ENCODE measurements around the gene ABHD8. TPM values are rescaled to one million over a fixed set of nuclear protein-coding genes. Genes with fewer than 3 reads are reported as not detected.
A peak's percentile ranks its signal among the peaks of the same experiment; 100 is the strongest.

ABHD8 gene
- polyA plus RNA-seq, 3 donors, result 11.3 to 14.9 (median 12.5) TPM

- Mint-ChIP-seq H3K27ac (peak overlapping the region; percentile 82 to 93 (median 88)), H3K4me3 (peak overlapping the region; percentile 87 to 90), H3K4me1 (peaks cover 22% of the 10 kb centered on the region), H3K27me3 (ENCODE audit: low read depth in 3 of 3) (peaks cover 0 to 5% (median 2%) of the 10 kb centered on the region in 3 donors), H3K36me3 (peaks cover 8 to 30% of the 10 kb centered on the region in 2 donors), H3K9me3 (peaks cover 0 to 3% (median 0%) of the 10 kb centered on the region in 7 donors)
- Histone ChIP-seq H3K79me2 (ENCODE audit: insufficient read depth, low read length) (peaks cover 17% of the 10 kb centered on the region), H3K36me3 (replicated peaks in 1 of 2; ENCODE audit: control insufficient read depth in 1 of 2, insufficient read depth in 2 of 2, low read length in 2 of 2) (peaks cover 15 to 16% of the 10 kb centered on the region in 2 donors), H3K4me2 (replicated peaks; ENCODE audit: extremely low read depth, low read length, poor library complexity, severe bottlenecking) (peak overlapping the region; percentile 93), H3K4me1 (ENCODE audit: control insufficient read depth in 1 of 2, insufficient read depth in 2 of 2, low read length in 2 of 2) (peaks cover 16 to 17% of the 10 kb centered on the region in 2 donors), H2AFZ (ENCODE audit: insufficient read depth, low read depth, low read length, poor library complexity, severe bottlenecking) (no peak overlapping the region), H3K4me3 (replicated peaks in 1 of 3; ENCODE audit: low read depth in 2 of 3, low read length in 3 of 3) (peak overlapping the region in 2 of 3 experiments; percentile 7 to 98), H3K27me3 (ENCODE audit: control insufficient read depth in 2 of 2, insufficient read depth in 2 of 2, low read length in 2 of 2) (no peaks in the 10 kb centered on the region), H3K9ac (ENCODE audit: insufficient read depth, low read length, poor library complexity, severe bottlenecking) (peak overlapping the region; percentile 24), H3K9me3 (replicated peaks in 1 of 2; ENCODE audit: control insufficient read depth in 1 of 2, insufficient read depth in 1 of 2, low read length in 2 of 2) (no peaks in the 10 kb centered on the region), H3K27ac (ENCODE audit: low read depth in 1 of 2, low read length in 2 of 2) (peak overlapping the region in 1 of 2 donors; percentile 64), H4K20me1 (ENCODE audit: insufficient read depth, low read length) (no peaks in the 10 kb centered on the region)
- no peak for DNase-seq
- no peak for TF ChIP-seq CTCF (IDR thresholded peaks at IDR 0.05)
- 0% methylated on average over 2 of the region's 12 CpGs for WGBS (ENCODE audit: insufficient coverage)
- intact Hi-C loops (cut with micrococcal nuclease), result loop anchor here in 1 of 2 donors (2.0 to 10.0 kb wide), 2 partner anchors 38 to 588 kb away; partner anchors contain the start of genes MRPL34 and RPL18A
Measured at GRCh38 chr19:17266589-17266974, 36.6 kb downstream of the ABHD8 start.

- intact Hi-C loops (cut with micrococcal nuclease), result loop anchor here in 1 of 2 donors (2.0 to 10.0 kb wide), 2 partner anchors 39 to 589 kb away; partner anchors contain the start of genes MRPL34 and RPL18A
Measured at GRCh38 chr19:17266026-17266425, 37.2 kb downstream of the ABHD8 start.

More at GRCh38 chr19:17266026-17266425, 37.2 kb downstream of the ABHD8 start:
- Mint-ChIP-seq H3K36me3 (peaks cover 2 to 25% of the 10 kb centered on the region in 2 donors), H3K4me3 (no peak overlapping the region), H3K4me1 (peaks cover 22% of the 10 kb centered on the region), H3K27ac (peak overlapping the region in 2 of 7 donors; percentile 8 to 49), H3K9me3 (peaks cover 0 to 3% (median 0%) of the 10 kb centered on the region in 7 donors), H3K27me3 (ENCODE audit: low read depth in 3 of 3) (peaks cover 0 to 5% (median 2%) of the 10 kb centered on the region in 3 donors)
- H2AFZ ChIP-seq (ENCODE audit: insufficient read depth, low read depth, low read length, poor library complexity, severe bottlenecking), result no peak overlapping the region
- H3K9me3 ChIP-seq (replicated peaks in 1 of 2; ENCODE audit: control insufficient read depth in 1 of 2, insufficient read depth in 1 of 2, low read length in 2 of 2), result no peaks in the 10 kb centered on the region
- H3K36me3 ChIP-seq (replicated peaks in 1 of 2; ENCODE audit: control insufficient read depth in 1 of 2, insufficient read depth in 2 of 2, low read length in 2 of 2), result peaks cover 9 to 10% of the 10 kb centered on the region in 2 donors
- no peak for DNase-seq
- H3K27ac ChIP-seq (ENCODE audit: low read depth in 1 of 2, low read length in 2 of 2), result no peak overlapping the region
- no peak overlapping the region for H3K4me3 ChIP-seq (replicated peaks in 1 of 3; ENCODE audit: low read depth in 2 of 3, low read length in 3 of 3)
- H3K9ac ChIP-seq (ENCODE audit: insufficient read depth, low read length, poor library complexity, severe bottlenecking), result no peak overlapping the region
- H4K20me1 ChIP-seq (ENCODE audit: insufficient read depth, low read length), result no peaks in the 10 kb centered on the region
- TF ChIP-seq CTCF (IDR thresholded peaks at IDR 0.05), result no peak
- no peaks in the 10 kb centered on the region for H3K27me3 ChIP-seq (ENCODE audit: control insufficient read depth in 2 of 2, insufficient read depth in 2 of 2, low read length in 2 of 2)
- WGBS (ENCODE audit: insufficient coverage), result 100% methylated on average over 1 of the region's 7 CpGs
- peaks cover 17% of the 10 kb centered on the region for H3K79me2 ChIP-seq (ENCODE audit: insufficient read depth, low read length)
- H3K4me2 ChIP-seq (replicated peaks; ENCODE audit: extremely low read depth, low read length, poor library complexity, severe bottlenecking), result peak overlapping the region; percentile 93
- H3K4me1 ChIP-seq (ENCODE audit: control insufficient read depth in 1 of 2, insufficient read depth in 2 of 2, low read length in 2 of 2), result peaks cover 16 to 17% of the 10 kb centered on the region in 2 donors
